Measurements from ENCODE around the gene TNKS1BP1.

- no peak for TF ChIP-seq POLR2A (IDR thresholded peaks at IDR 0.05; ENCODE audit: low read length)
- no peak for TF ChIP-seq GATA1 (IDR thresholded peaks at IDR 0.05; ENCODE audit: low read depth, low read length)
Measured at GRCh38 chr11:57311109-57311936, 13.4 kb downstream of the TNKS1BP1 start.
